IPS-NIHi7 (cell line): ENCODE results near the gene PSRC1.

Experiments
- DNase-seq: peaks from one replicate; pipeline ENCODE4 v3.0.0; 2012; ENCODE audit warnings: mixed read lengths; ENCODE audit errors: extremely low spot score

PSRC1 gene

GRCh38 chr1:109272021-109272799, 10.7 kb downstream of the PSRC1 start:
- DNase-seq: no peak

- no peak for DNase-seq
These were observed 11.5 kb downstream of the PSRC1 start for GRCh38 chr1:109271458-109271857.

GRCh38 chr1:109270623-109271317, 12.2 kb downstream of the PSRC1 start:
- DNase-seq: no peak

- no peak for DNase-seq
These were observed 12.8 kb downstream of the PSRC1 start for GRCh38 chr1:109269981-109270622.

GRCh38 chr1:109269212-109269980, 13.5 kb downstream of the PSRC1 start:
- DNase-seq: no peak

- no peak for DNase-seq
These were observed 14.3 kb downstream of the PSRC1 start for GRCh38 chr1:109268431-109269211.

- DNase-seq: no peak
These were observed 15.1 kb downstream of the PSRC1 start for GRCh38 chr1:109267743-109268300.

GRCh38 chr1:109266965-109267364, 16.0 kb downstream of the PSRC1 start:
- no peak for DNase-seq

- DNase-seq: no peak
These were observed 17.1 kb downstream of the PSRC1 start for GRCh38 chr1:109265741-109266330.

- DNase-seq: no peak
These were observed 17.9 kb downstream of the PSRC1 start for GRCh38 chr1:109265016-109265415.

GRCh38 chr1:109264379-109264755, 18.6 kb downstream of the PSRC1 start:
- no peak for DNase-seq

GRCh38 chr1:109263597-109264378, 19.2 kb downstream of the PSRC1 start:
- peak; percentile 96 for DNase-seq

- no peak for DNase-seq
These were observed 19.7 kb downstream of the PSRC1 start for GRCh38 chr1:109263234-109263596.

- no peak for DNase-seq
These were observed 20.5 kb downstream of the PSRC1 start for GRCh38 chr1:109262231-109263055.

GRCh38 chr1:109261578-109261977, 21.4 kb downstream of the PSRC1 start:
- DNase-seq: no peak

- no peak for DNase-seq
These were observed 21.9 kb downstream of the PSRC1 start for GRCh38 chr1:109261006-109261405.

- no peak for DNase-seq
These were observed 23.0 kb downstream of the PSRC1 start for GRCh38 chr1:109259674-109260557.
